Measurements from ENCODE around the gene NRTN.

Gene NRTN

GRCh38 chr19:5877427-5877826 lies 72.6 kb downstream of the NRTN start:
- H3K27me3 Mint-ChIP-seq (ENCODE audit: low read depth), result peaks cover 7% of the 10 kb centered on the region

GRCh38 chr19:5877882-5878281 lies 73.0 kb downstream of the NRTN start:
- TF ChIP-seq CTCF (IDR thresholded peaks at IDR 0.05; ENCODE audit: unreplicated experiment in 3 of 3), result no peak
- no peaks in the 10 kb centered on the region for H3K36me3 Mint-ChIP-seq (ENCODE audit: low read depth)
- H3K27me3 Mint-ChIP-seq (ENCODE audit: low read depth), result peaks cover 9% of the 10 kb centered on the region
- no peaks in the 10 kb centered on the region for H3K9me3 Mint-ChIP-seq
- peak overlapping the region in 2 of 3 experiments; percentile 49 to 55 for H3K27ac Mint-ChIP-seq
- H3K4me1 Mint-ChIP-seq, result peaks cover 29% of the 10 kb centered on the region
- peak overlapping the region in 1 of 3 experiments; percentile 32 for H3K4me3 Mint-ChIP-seq

More at GRCh38 chr19:5877427-5877826, 72.6 kb downstream of the NRTN start:
- Mint-ChIP-seq H3K36me3 (ENCODE audit: low read depth) (no peaks in the 10 kb centered on the region), H3K9me3 (no peaks in the 10 kb centered on the region), H3K4me3 (no peak overlapping the region), H3K27ac (peak overlapping the region in 1 of 3 experiments; percentile 49), H3K4me1 (peaks cover 26% of the 10 kb centered on the region)
- no peak for TF ChIP-seq CTCF (IDR thresholded peaks at IDR 0.05; ENCODE audit: unreplicated experiment in 3 of 3)

Measured in nephron (organoid).